Measurements from ENCODE around the gene ZNF296.

- TF ChIP-seq CTCF (IDR thresholded peaks at IDR 0.05) (no peak), SIN3A (IDR thresholded peaks at IDR 0.05; ENCODE audit: borderline replicate concordance, insufficient read depth, low read depth, low read length) (no peak), POLR2AphosphoS5 (IDR thresholded peaks at IDR 0.05; ENCODE audit: low read depth, low read length) (no peak), TCF7L2 (IDR thresholded peaks at IDR 0.05; ENCODE audit: low read depth, low read length) (no peak)
- TF ChIP-seq, protein P1, sequence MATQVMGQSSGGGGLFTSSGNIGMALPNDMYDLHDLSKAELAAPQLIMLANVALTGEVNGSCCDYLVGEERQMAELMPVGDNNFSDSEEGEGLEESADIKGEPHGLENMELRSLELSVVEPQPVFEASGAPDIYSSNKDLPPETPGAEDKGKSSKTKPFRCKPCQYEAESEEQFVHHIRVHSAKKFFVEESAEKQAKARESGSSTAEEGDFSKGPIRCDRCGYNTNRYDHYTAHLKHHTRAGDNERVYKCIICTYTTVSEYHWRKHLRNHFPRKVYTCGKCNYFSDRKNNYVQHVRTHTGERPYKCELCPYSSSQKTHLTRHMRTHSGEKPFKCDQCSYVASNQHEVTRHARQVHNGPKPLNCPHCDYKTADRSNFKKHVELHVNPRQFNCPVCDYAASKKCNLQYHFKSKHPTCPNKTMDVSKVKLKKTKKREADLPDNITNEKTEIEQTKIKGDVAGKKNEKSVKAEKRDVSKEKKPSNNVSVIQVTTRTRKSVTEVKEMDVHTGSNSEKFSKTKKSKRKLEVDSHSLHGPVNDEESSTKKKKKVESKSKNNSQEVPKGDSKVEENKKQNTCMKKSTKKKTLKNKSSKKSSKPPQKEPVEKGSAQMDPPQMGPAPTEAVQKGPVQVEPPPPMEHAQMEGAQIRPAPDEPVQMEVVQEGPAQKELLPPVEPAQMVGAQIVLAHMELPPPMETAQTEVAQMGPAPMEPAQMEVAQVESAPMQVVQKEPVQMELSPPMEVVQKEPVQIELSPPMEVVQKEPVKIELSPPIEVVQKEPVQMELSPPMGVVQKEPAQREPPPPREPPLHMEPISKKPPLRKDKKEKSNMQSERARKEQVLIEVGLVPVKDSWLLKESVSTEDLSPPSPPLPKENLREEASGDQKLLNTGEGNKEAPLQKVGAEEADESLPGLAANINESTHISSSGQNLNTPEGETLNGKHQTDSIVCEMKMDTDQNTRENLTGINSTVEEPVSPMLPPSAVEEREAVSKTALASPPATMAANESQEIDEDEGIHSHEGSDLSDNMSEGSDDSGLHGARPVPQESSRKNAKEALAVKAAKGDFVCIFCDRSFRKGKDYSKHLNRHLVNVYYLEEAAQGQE (IDR thresholded peaks at IDR 0.05; ENCODE audit: insufficient read depth in 1 of 2, low read depth in 2 of 2, low read length in 1 of 2), result no peak
Measured at GRCh38 chr19:45066921-45067661, 9.2 kb downstream of the ZNF296 start.
